Measurements from ENCODE around the gene GABRA6.

GRCh38 chr5:161719157-161719556, 33.6 kb downstream of the GABRA6 start:
- TF ChIP-seq CTCF (conservative IDR thresholded peaks at IDR 0.05 in 1 of 2, IDR thresholded peaks at IDR 0.05 in 1 of 2; ENCODE audit: low read depth in 1 of 2, low read length in 2 of 2) (no peak), EZH2 (IDR thresholded peaks at IDR 0.05; ENCODE audit: low read length, missing control alignments) (no peak)

Measured in fibroblast of lung (primary cell).